Measurements from ENCODE around the gene CHST15. TPM values are rescaled to one million over a fixed set of nuclear protein-coding genes. Genes with fewer than 3 reads are reported as not detected.

CHST15 gene
- total RNA-seq = 0.15 and 0.18 TPM in 2 replicates

GRCh38 chr10:124092860-124093773 lies at the start of gene CHST15:
Gene CHST15 (minus strand): TSS chr10:124093598. CDS start chr10:124046212, 47,386 bp downstream.
- H3K27ac Mint-ChIP-seq = no peak within 1 kb of the TSS
- H3K9me3 Mint-ChIP-seq = peaks cover 4% of the 10 kb centered on the region
- H3K4me3 Mint-ChIP-seq = peak within 1 kb of the TSS; percentile 65
- peaks cover 61% of the 10 kb centered on the region for H3K27me3 Mint-ChIP-seq (ENCODE audit: insufficient read depth)
- H3K4me1 Mint-ChIP-seq (ENCODE audit: low read depth) = no peaks in the 10 kb centered on the region
- H3K36me3 Mint-ChIP-seq (ENCODE audit: low read depth) = no peaks in the 10 kb centered on the region
- DNase-seq (ENCODE audit: low spot score) = no peak
- intact Hi-C loops (cut with micrococcal nuclease) = loop anchor here (5.0 to 10.0 kb wide), 2 partner anchors 96 to 132 kb away; no protein-coding TSS in a partner anchor

- intact Hi-C loops (cut with micrococcal nuclease) = no loop called here
- DNase-seq (ENCODE audit: low spot score) = no peak
- Mint-ChIP-seq H3K4me3 (no peak overlapping the region), H3K36me3 (ENCODE audit: low read depth) (no peaks in the 10 kb centered on the region), H3K27ac (no peak overlapping the region), H3K4me1 (ENCODE audit: low read depth) (no peaks in the 10 kb centered on the region), H3K9me3 (no peaks in the 10 kb centered on the region), H3K27me3 (ENCODE audit: insufficient read depth) (peaks cover 6% of the 10 kb centered on the region)
Measured at GRCh38 chr10:124142960-124143359, 49.6 kb upstream of the CHST15 start.

- DNase-seq (ENCODE audit: low spot score) = no peak
- no peaks in the 10 kb centered on the region for H3K36me3 Mint-ChIP-seq (ENCODE audit: low read depth)
- no peak overlapping the region for H3K4me3 Mint-ChIP-seq
- H3K27ac Mint-ChIP-seq = no peak overlapping the region
- no peaks in the 10 kb centered on the region for H3K9me3 Mint-ChIP-seq
- H3K4me1 Mint-ChIP-seq (ENCODE audit: low read depth) = no peaks in the 10 kb centered on the region
- intact Hi-C loops (cut with micrococcal nuclease) = no loop called here
- H3K27me3 Mint-ChIP-seq (ENCODE audit: insufficient read depth) = peaks cover 6% of the 10 kb centered on the region
Measured at GRCh38 chr10:124142006-124142739, 48.8 kb upstream of the CHST15 start.

GRCh38 chr10:124138883-124139348 lies 45.5 kb upstream of the CHST15 start:
- no peaks in the 10 kb centered on the region for H3K9me3 Mint-ChIP-seq
- intact Hi-C loops (cut with micrococcal nuclease) = no loop called here

GRCh38 chr10:124138195-124138882 lies 44.9 kb upstream of the CHST15 start:
- no peaks in the 10 kb centered on the region for H3K4me1 Mint-ChIP-seq (ENCODE audit: low read depth)
- H3K27ac Mint-ChIP-seq = no peak overlapping the region
- H3K36me3 Mint-ChIP-seq (ENCODE audit: low read depth) = no peaks in the 10 kb centered on the region
- peaks cover 13% of the 10 kb centered on the region for H3K27me3 Mint-ChIP-seq (ENCODE audit: insufficient read depth)
- no peak for DNase-seq (ENCODE audit: low spot score)
- no peak overlapping the region for H3K4me3 Mint-ChIP-seq
- H3K9me3 Mint-ChIP-seq = no peaks in the 10 kb centered on the region
- intact Hi-C loops (cut with micrococcal nuclease) = no loop called here

More at GRCh38 chr10:124138883-124139348, 45.5 kb upstream of the CHST15 start:
- Mint-ChIP-seq H3K4me1 (ENCODE audit: low read depth) (no peaks in the 10 kb centered on the region), H3K27ac (no peak overlapping the region), H3K4me3 (no peak overlapping the region), H3K27me3 (ENCODE audit: insufficient read depth) (peaks cover 13% of the 10 kb centered on the region), H3K36me3 (ENCODE audit: low read depth) (no peaks in the 10 kb centered on the region)
- DNase-seq (ENCODE audit: low spot score) = no peak

- H3K36me3 Mint-ChIP-seq (ENCODE audit: low read depth) = no peaks in the 10 kb centered on the region
Measured at GRCh38 chr10:124134251-124134893, 41.0 kb upstream of the CHST15 start.

GRCh38 chr10:124132876-124133275 lies 39.5 kb upstream of the CHST15 start:
- Mint-ChIP-seq H3K4me3 (no peak overlapping the region), H3K4me1 (ENCODE audit: low read depth) (no peaks in the 10 kb centered on the region), H3K9me3 (no peaks in the 10 kb centered on the region), H3K27ac (no peak overlapping the region), H3K36me3 (ENCODE audit: low read depth) (no peaks in the 10 kb centered on the region), H3K27me3 (ENCODE audit: insufficient read depth) (peaks cover 8% of the 10 kb centered on the region)
- DNase-seq (ENCODE audit: low spot score) = no peak
- intact Hi-C loops (cut with micrococcal nuclease) = no loop called here

More at GRCh38 chr10:124134251-124134893, 41.0 kb upstream of the CHST15 start:
- Mint-ChIP-seq H3K4me1 (ENCODE audit: low read depth) (no peaks in the 10 kb centered on the region), H3K27ac (no peak overlapping the region), H3K27me3 (ENCODE audit: insufficient read depth) (peaks cover 14% of the 10 kb centered on the region), H3K4me3 (no peak overlapping the region), H3K9me3 (no peaks in the 10 kb centered on the region)
- no peak for DNase-seq (ENCODE audit: low spot score)
- intact Hi-C loops (cut with micrococcal nuclease) = no loop called here

GRCh38 chr10:124132306-124132705 lies 38.9 kb upstream of the CHST15 start:
- H3K4me3 Mint-ChIP-seq = no peak overlapping the region
- H3K9me3 Mint-ChIP-seq = no peaks in the 10 kb centered on the region
- DNase-seq (ENCODE audit: low spot score) = no peak
- no peaks in the 10 kb centered on the region for H3K36me3 Mint-ChIP-seq (ENCODE audit: low read depth)
- intact Hi-C loops (cut with micrococcal nuclease) = no loop called here
- H3K4me1 Mint-ChIP-seq (ENCODE audit: low read depth) = no peaks in the 10 kb centered on the region
- no peak overlapping the region for H3K27ac Mint-ChIP-seq
- peaks cover 8% of the 10 kb centered on the region for H3K27me3 Mint-ChIP-seq (ENCODE audit: insufficient read depth)

- Mint-ChIP-seq H3K4me3 (no peak overlapping the region), H3K27ac (no peak overlapping the region), H3K9me3 (no peaks in the 10 kb centered on the region), H3K27me3 (ENCODE audit: insufficient read depth) (peaks cover 1% of the 10 kb centered on the region), H3K4me1 (ENCODE audit: low read depth) (no peaks in the 10 kb centered on the region), H3K36me3 (ENCODE audit: low read depth) (no peaks in the 10 kb centered on the region)
- no peak for DNase-seq (ENCODE audit: low spot score)
- intact Hi-C loops (cut with micrococcal nuclease) = no loop called here
Measured at GRCh38 chr10:124131172-124131571, 37.8 kb upstream of the CHST15 start.

- Mint-ChIP-seq H3K9me3 (no peaks in the 10 kb centered on the region), H3K36me3 (ENCODE audit: low read depth) (no peaks in the 10 kb centered on the region), H3K27ac (no peak overlapping the region), H3K4me3 (no peak overlapping the region), H3K4me1 (ENCODE audit: low read depth) (no peaks in the 10 kb centered on the region), H3K27me3 (ENCODE audit: insufficient read depth) (peaks cover 1% of the 10 kb centered on the region)
- intact Hi-C loops (cut with micrococcal nuclease) = no loop called here
- DNase-seq (ENCODE audit: low spot score) = no peak
Measured at GRCh38 chr10:124130198-124130900, 37.0 kb upstream of the CHST15 start.

- Mint-ChIP-seq H3K27me3 (ENCODE audit: insufficient read depth) (peaks cover 1% of the 10 kb centered on the region), H3K36me3 (ENCODE audit: low read depth) (no peaks in the 10 kb centered on the region), H3K27ac (no peak overlapping the region), H3K9me3 (no peaks in the 10 kb centered on the region), H3K4me3 (no peak overlapping the region), H3K4me1 (ENCODE audit: low read depth) (no peaks in the 10 kb centered on the region)
- intact Hi-C loops (cut with micrococcal nuclease) = no loop called here
- DNase-seq (ENCODE audit: low spot score) = no peak
Measured at GRCh38 chr10:124129471-124129870, 36.1 kb upstream of the CHST15 start.

GRCh38 chr10:124128811-124129145 lies 35.4 kb upstream of the CHST15 start:
- Mint-ChIP-seq H3K9me3 (no peaks in the 10 kb centered on the region), H3K4me1 (ENCODE audit: low read depth) (no peaks in the 10 kb centered on the region), H3K4me3 (no peak overlapping the region), H3K27me3 (ENCODE audit: insufficient read depth) (peaks cover 1% of the 10 kb centered on the region), H3K27ac (no peak overlapping the region), H3K36me3 (ENCODE audit: low read depth) (no peaks in the 10 kb centered on the region)
- DNase-seq (ENCODE audit: low spot score) = no peak
- intact Hi-C loops (cut with micrococcal nuclease) = no loop called here
